SU-DHL-6 (cell line): ENCODE measurements around the gene MYL3.

ENCODE experiments used
- H2AFZ ChIP-seq: fragments of 200-600 bp; sonication (generic); 2 replicates; pipeline ENCODE4 v1.6.1; 2014; ENCODE audit warnings: low read depth, mild to moderate bottlenecking, moderate library complexity, mixed read lengths, antibody characterized with exemption, low read length; ENCODE audit not compliant: severe bottlenecking
- H3F3A ChIP-seq: fragments of 200-600 bp; shearing (Covaris generic); 2 replicates; pipeline ENCODE4 v1.6.0; 2016; ENCODE audit warnings: antibody characterized with exemption, mild to moderate bottlenecking; ENCODE audit not compliant: insufficient read depth
- H3K27ac ChIP-seq: fragments of 200-600 bp; sonication (generic); 2 replicates; pipeline ENCODE4 v1.5.1; 2016; ENCODE audit warnings: low read depth, mild to moderate bottlenecking, low read length, moderate library complexity, mixed read lengths
- H3K27me3 ChIP-seq: fragments of 200-600 bp; sonication (generic), shearing (Covaris generic); 2 replicates; pipeline ENCODE4 v1.6.0; 2014; ENCODE audit warnings: mild to moderate bottlenecking, low read length
- H3K36me3 ChIP-seq: fragments of 200-600 bp; sonication (generic); 2 replicates; pipeline ENCODE4 v1.6.1; 2014; ENCODE audit warnings: mild to moderate bottlenecking, low read length, mixed read lengths
- H3K4me2 ChIP-seq: fragments of 300-600, 200-600 bp; shearing (Covaris generic), sonication (generic); 2 replicates; pipeline ENCODE4 v1.6.0; 2014; ENCODE audit warnings: low read length, low read depth, mild to moderate bottlenecking; ENCODE audit not compliant: poor library complexity, severe bottlenecking
- H3K4me3 ChIP-seq: fragments of 200-600 bp; sonication (generic); 2 replicates; pipeline ENCODE4 v1.5.1; 2014; ENCODE audit warnings: antibody characterized with exemption, low read length, mild to moderate bottlenecking, mixed read lengths; ENCODE audit not compliant: insufficient read depth, poor library complexity, severe bottlenecking
- H3K79me2 ChIP-seq: fragments of 200-600 bp; sonication (generic); 2 replicates; pipeline ENCODE4 v1.6.1; 2014; ENCODE audit warnings: mild to moderate bottlenecking, low read length, moderate library complexity; ENCODE audit not compliant: insufficient read depth
- H3K9ac ChIP-seq: fragments of 200-600 bp; sonication (generic); 2 replicates; pipeline ENCODE4 v1.7.0; 2014; ENCODE audit warnings: mild to moderate bottlenecking, low read length
- H3K9me2 ChIP-seq: fragments of 200-600 bp; sonication (generic); replicated peaks from 2 replicates; pipeline ENCODE4 v1.6.1; 2014; ENCODE audit warnings: low read length; ENCODE audit not compliant: insufficient read depth
- H3K9me3 ChIP-seq: fragments of 200-600 bp; sonication (generic); 2 replicates; pipeline ENCODE4 v1.6.1; 2014; ENCODE audit warnings: low read length, mixed read lengths; ENCODE audit not compliant: insufficient read depth
- H4K20me1 ChIP-seq: fragments of 200-600 bp; sonication (generic); 2 replicates; pipeline ENCODE4 v1.6.1; 2014; ENCODE audit warnings: low read depth, mild to moderate bottlenecking, antibody characterized with exemption, low read length, moderate library complexity, mixed read lengths
- CTCF ChIP-seq: fragments of 200-600 bp; sonication (generic); IDR thresholded peaks from one replicate; pipeline ENCODE4 v1.5.1; 2017; ENCODE audit warnings: antibody characterized with exemption, mild to moderate bottlenecking, low read length, moderate library complexity; ENCODE audit not compliant: insufficient read depth, poor library complexity, severe bottlenecking
- EZH2phosphoT487 ChIP-seq: fragments of 200-600 bp; sonication (generic), shearing (Covaris generic); conservative IDR thresholded peaks from 2 replicates; pipeline ENCODE4 v1.6.1; 2018; ENCODE audit warnings: mild to moderate bottlenecking, antibody characterized with exemption, low read length, moderate library complexity, mixed read lengths

The MYL3 gene

DNA sequence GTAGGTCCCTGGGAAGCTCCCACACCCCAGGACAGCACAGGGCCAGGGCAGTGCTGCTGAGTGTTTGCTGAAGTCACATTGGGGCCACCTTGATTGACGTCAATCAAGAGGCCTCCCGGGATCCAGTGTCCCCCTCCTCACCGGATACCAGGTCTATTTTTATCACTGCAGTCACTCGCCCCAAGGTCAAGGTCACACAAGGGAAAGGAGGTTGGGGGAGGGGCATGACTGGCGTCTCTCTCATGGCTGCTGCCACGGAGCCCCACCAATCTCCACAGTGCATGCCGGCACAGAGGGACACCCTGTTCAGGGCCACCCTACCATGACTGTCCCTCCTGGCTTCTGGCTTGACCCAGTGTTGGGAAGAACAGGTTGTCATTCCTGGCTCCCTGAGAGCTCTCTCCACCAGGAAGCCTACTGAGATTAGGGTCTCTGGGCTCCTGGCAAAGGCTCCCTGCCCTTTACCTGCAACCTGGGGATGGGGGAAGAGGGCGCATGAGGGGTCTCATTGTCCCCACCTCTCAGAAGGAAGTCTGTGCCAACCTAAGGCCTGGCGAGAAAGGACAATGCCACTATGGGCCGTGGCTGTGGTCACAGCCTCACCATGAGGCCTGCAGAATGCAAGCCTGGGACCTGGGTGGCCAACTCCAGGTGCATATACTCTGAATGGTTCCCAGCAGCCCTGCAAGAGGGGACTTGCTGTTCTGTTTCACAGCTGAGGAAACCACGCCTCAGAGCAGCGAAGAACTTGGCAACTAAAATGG, 1.5 kb downstream of the MYL3 start:
- Histone ChIP-seq H3K9ac (no peak overlapping the region), H3K79me2 (no peaks in the 10 kb centered on the region), H4K20me1 (no peaks in the 10 kb centered on the region), H3K36me3 (no peaks in the 10 kb centered on the region), H3K27me3 (no peaks in the 10 kb centered on the region), H3K9me3 (no peaks in the 10 kb centered on the region), H3F3A (no peaks in the 10 kb centered on the region), H3K9me2 (no peaks in the 10 kb centered on the region), H3K27ac (no peak overlapping the region), H2AFZ (no peak overlapping the region), H3K4me2 (no peak overlapping the region), H3K4me3 (no peak overlapping the region)
- TF ChIP-seq CTCF, result no peak
- no peak for TF ChIP-seq EZH2phosphoT487

- TF ChIP-seq EZH2phosphoT487, result no peak
- TF ChIP-seq CTCF, result no peak
Measured at GRCh38 chr3:46860810-46861604, 2.2 kb downstream of the MYL3 start.

GRCh38 chr3:46860017-46860809, 3.0 kb downstream of the MYL3 start:
- Histone ChIP-seq H3K4me2 (no peak overlapping the region), H4K20me1 (no peaks in the 10 kb centered on the region), H3K36me3 (no peaks in the 10 kb centered on the region), H3K9me2 (no peaks in the 10 kb centered on the region), H3K4me3 (no peak overlapping the region), H3K79me2 (no peaks in the 10 kb centered on the region), H3F3A (no peaks in the 10 kb centered on the region), H3K9me3 (no peaks in the 10 kb centered on the region), H2AFZ (no peak overlapping the region), H3K9ac (no peak overlapping the region), H3K27ac (no peak overlapping the region), H3K27me3 (no peaks in the 10 kb centered on the region)
- TF ChIP-seq CTCF (peak; percentile 41), EZH2phosphoT487 (no peak)

More at GRCh38 chr3:46860810-46861604, 2.2 kb downstream of the MYL3 start:
- H3K79me2 ChIP-seq, result no peaks in the 10 kb centered on the region
- no peak overlapping the region for H3K4me3 ChIP-seq
- no peak overlapping the region for H3K4me2 ChIP-seq
- no peaks in the 10 kb centered on the region for H3K9me3 ChIP-seq
- no peak overlapping the region for H2AFZ ChIP-seq
- no peak overlapping the region for H3K9ac ChIP-seq
- no peaks in the 10 kb centered on the region for H3K9me2 ChIP-seq
- no peaks in the 10 kb centered on the region for H3K36me3 ChIP-seq
- H4K20me1 ChIP-seq, result no peaks in the 10 kb centered on the region
- H3K27ac ChIP-seq, result no peak overlapping the region
- H3F3A ChIP-seq, result no peaks in the 10 kb centered on the region
- no peaks in the 10 kb centered on the region for H3K27me3 ChIP-seq
